ENCODE results near the gene FCF1.

Gene FCF1

GRCh38 chr14:74765721-74766120 lies 52.8 kb downstream of the FCF1 start:
- DNase-seq (ENCODE audit: low spot score): no peak

GRCh38 chr14:74771399-74771798 lies 58.5 kb downstream of the FCF1 start:
- DNase-seq (ENCODE audit: low spot score): no peak

GRCh38 chr14:74784634-74785033 lies 71.7 kb downstream of the FCF1 start:
- no peak for DNase-seq (ENCODE audit: low spot score)

- DNase-seq (ENCODE audit: low spot score): no peak
Measured at GRCh38 chr14:74785056-74785613, 72.2 kb downstream of the FCF1 start.

GRCh38 chr14:74786796-74787315 lies 73.9 kb downstream of the FCF1 start:
- no peak for DNase-seq (ENCODE audit: low spot score)
